HCT116 (cell line): Measurements from ENCODE around the gene TMEM132D. TPM values are rescaled to one million over a fixed set of nuclear protein-coding genes. Genes with fewer than 3 reads are reported as not detected.

Experiments used
- ATAC-seq: fragments of 200-7000 bp; cut with Tn5 transposase; 2 replicates; pipeline ENCODE4 v1.9.1; 2020; ENCODE audit warnings: mild to moderate bottlenecking, moderate library complexity
- BruUV-seq: library from RNA; stranded (reverse); fragments of 400-500 nt; replicated peaks from 2 replicates; lab custom pipeline; 2021; lab: Mats Ljungman, UMichigan
- CTCF ChIA-PET: fragments of 300-600 bp; sonication (Branson Sonifier 250); formaldehyde crosslinking; loops from one replicate; lab custom pipeline; 2021; ENCODE audit warnings: antibody characterized with exemption; lab: Charles Lee
- POLR2A ChIA-PET: fragments of 300-600, 350-600 bp; sonication (Branson Sonifier 250); formaldehyde crosslinking; loops from one replicate; lab custom pipeline; 2021; ENCODE audit warnings: antibody characterized with exemption; lab: Charles Lee
- RAD21 ChIA-PET, 2 experiments: fragments of 300-600 bp; sonication (Branson Sonifier 250); formaldehyde crosslinking; loops; one replicate each; lab custom pipeline; 2023; ENCODE audit warnings: low total read pairs in 2 of 2; ENCODE audit not compliant: uncharacterized antibody in 2 of 2, unreplicated experiment in 2 of 2, low non-redundant PET in 1 of 2; lab: Charles Lee
- DNase-seq: peaks from one replicate; pipeline ENCODE4 v3.0.0-alpha.2; 2010; ENCODE audit warnings: low read depth, low spot score
- H2AFZ ChIP-seq: fragments of 200-600 bp; shearing (Covaris generic), sonication (generic); 2 replicates; pipeline ENCODE4 v1.6.1; 2017; ENCODE audit warnings: low read depth, mixed run types, mixed read lengths, antibody characterized with exemption, low read length; ENCODE audit not compliant: poor library complexity, severe bottlenecking
- H3K27ac ChIP-seq: 2 replicates; pipeline ENCODE4 v1.5.1; 2012; ENCODE audit warnings: low read depth, low read length
- H3K27me3 ChIP-seq: fragments of 200-600 bp; sonication (generic); 2 replicates; pipeline ENCODE4 v1.6.1; 2016; ENCODE audit warnings: mixed run types, low read length, mixed read lengths; ENCODE audit not compliant: insufficient read depth
- H3K36me3 ChIP-seq, 2 experiments: fragments of 200-500 bp in 1 of 2; fragments of 200-600 bp in 1 of 2; sonication (Bioruptor generic) in 1 of 2; sonication (generic) in 1 of 2; 2 replicates each; pipeline versions ENCODE4 v1.5.1 to v1.6.1; 2014 to 2016; ENCODE audit warnings: low read length in 2 of 2, inconsistent platforms in 1 of 2, mixed read lengths in 1 of 2, mixed run types in 1 of 2; ENCODE audit not compliant: insufficient read depth in 2 of 2, control insufficient read depth in 1 of 2
- H3K4me1 ChIP-seq, 2 experiments: fragments of 200-600 bp in 1 of 2; sonication (generic) in 1 of 2; 2 replicates each; pipeline versions ENCODE4 v1.5.1 to v1.6.1; 2012 to 2017; ENCODE audit warnings: low read length in 2 of 2, inconsistent platforms in 1 of 2, mild to moderate bottlenecking in 1 of 2, mixed read lengths in 1 of 2, mixed run types in 1 of 2, moderate library complexity in 1 of 2; ENCODE audit not compliant: insufficient read depth in 2 of 2, control insufficient read depth in 1 of 2
- H3K4me2 ChIP-seq: fragments of 200-600 bp; sonication (generic); 2 replicates; pipeline ENCODE4 v1.6.1; 2017; ENCODE audit warnings: mixed run types, low read length, mixed read lengths
- H3K4me3 ChIP-seq, 2 experiments: fragments of 200-600 bp in 1 of 2; sonication (generic) in 1 of 2; replicated peaks in 1 of 2; 2 replicates each; pipeline ENCODE4 v1.5.1; 2011 to 2016; ENCODE audit warnings: low read length in 2 of 2, control low read depth in 1 of 2, low read depth in 1 of 2, mild to moderate bottlenecking in 1 of 2, mixed read lengths in 1 of 2, mixed run types in 1 of 2
- H3K79me2 ChIP-seq: fragments of 200-600 bp; sonication (generic); 2 replicates; pipeline ENCODE4 v1.6.1; 2017; ENCODE audit warnings: mild to moderate bottlenecking, mixed run types, low read length, moderate library complexity, mixed read lengths; ENCODE audit not compliant: insufficient read depth
- H3K9ac ChIP-seq: fragments of 200-600 bp; sonication (generic); 2 replicates; pipeline ENCODE4 v1.6.1; 2016; ENCODE audit warnings: low read length, mixed read lengths
- H3K9me2 ChIP-seq: fragments of 200-600 bp; sonication (generic), shearing (Covaris generic); 2 replicates; pipeline ENCODE4 v1.6.1; 2017; ENCODE audit warnings: mixed run types, mild to moderate bottlenecking, moderate library complexity; ENCODE audit not compliant: insufficient read depth
- H3K9me3 ChIP-seq, 2 experiments: fragments of 200-500 bp in 1 of 2; fragments of 200-600 bp in 1 of 2; sonication (Bioruptor generic) in 1 of 2; sonication (generic) in 1 of 2; 2 replicates each; pipeline ENCODE4 v1.6.1; 2014 to 2017; ENCODE audit warnings: low read length in 2 of 2, mixed read lengths in 2 of 2, inconsistent platforms in 1 of 2, low read depth in 1 of 2, mild to moderate bottlenecking in 1 of 2, mixed run types in 1 of 2, moderate library complexity in 1 of 2; ENCODE audit not compliant: control insufficient read depth in 1 of 2, insufficient read depth in 1 of 2
- H4K20me1 ChIP-seq: fragments of 200-600 bp; sonication (generic), shearing (Covaris generic); 2 replicates; pipeline ENCODE4 v1.6.1; 2017; ENCODE audit warnings: mixed run types, mild to moderate bottlenecking, moderate library complexity; ENCODE audit not compliant: insufficient read depth
- CBX3 ChIP-seq: IDR thresholded peaks from 2 replicates; pipeline ENCODE4 v1.6.1; 2012; ENCODE audit warnings: low read depth
- CEBPB ChIP-seq: IDR thresholded peaks from 2 replicates; pipeline ENCODE4 v1.6.1; 2012; ENCODE audit warnings: low read depth
- EGR1 ChIP-seq: IDR thresholded peaks from 2 replicates; pipeline ENCODE4 v1.6.1; 2012; ENCODE audit warnings: low read depth
- ELF1 ChIP-seq: IDR thresholded peaks from 2 replicates; pipeline ENCODE4 v1.6.1; 2012; ENCODE audit warnings: low read depth, borderline replicate concordance
- JUND ChIP-seq: IDR thresholded peaks from 2 replicates; pipeline ENCODE4 v1.6.1; 2012
- POLR2A ChIP-seq: IDR thresholded peaks from 2 replicates; pipeline ENCODE4 v1.7.0; 2011; ENCODE audit warnings: borderline replicate concordance; ENCODE audit not compliant: insufficient read depth, insufficient read length; ENCODE audit errors: extremely low read depth
- POLR2AphosphoS5 ChIP-seq: IDR thresholded peaks from 2 replicates; pipeline ENCODE4 v1.6.1; 2011; ENCODE audit warnings: mild to moderate bottlenecking, low read depth, low read length, moderate library complexity
- SIN3A ChIP-seq: IDR thresholded peaks from 2 replicates; pipeline ENCODE4 v1.6.1; 2012; ENCODE audit warnings: low read depth
- SP1 ChIP-seq: IDR thresholded peaks from 2 replicates; pipeline ENCODE4 v1.6.1; 2012; ENCODE audit warnings: low read depth
- SRF ChIP-seq: IDR thresholded peaks from 2 replicates; pipeline ENCODE4 v1.6.1; 2012; ENCODE audit warnings: low read depth
- YY1 ChIP-seq: IDR thresholded peaks from 2 replicates; pipeline ENCODE4 v1.6.1; 2011; ENCODE audit warnings: low read length, low read depth, moderate library complexity, mild to moderate bottlenecking; ENCODE audit not compliant: insufficient replicate concordance; ENCODE audit errors: extremely low read depth
- ZFX ChIP-seq: fragments of 450-650 bp; IDR thresholded peaks from 2 replicates; pipeline ENCODE4 v1.6.1; 2017
- ZNF274 ChIP-seq: fragments of 200-500 bp; sonication (Bioruptor generic); IDR thresholded peaks from 2 replicates; pipeline ENCODE4 v1.6.1; 2014; ENCODE audit warnings: mild to moderate bottlenecking, low read depth, low read length, inconsistent platforms
- intact Hi-C: fragments of 100-400 bp; cut with micrococcal nuclease; formaldehyde crosslinking; loops from 2 replicates; pipeline ENCODE4 v1.10.0; 2022
- total RNA-seq: library from RNA; stranded (reverse); gene quantifications from one replicate; pipeline ENCODE4 v1.2.1, GENCODE V29; 2021; ENCODE audit not compliant: unreplicated experiment
- TF ChIP-seq, protein P1 (sequence below), 3 experiments: fragments of 200-600 bp in 1 of 3; sonication (generic) in 1 of 3; IDR thresholded peaks in 2 of 3; conservative IDR thresholded peaks in 1 of 3; 2 replicates each; pipeline ENCODE4 v1.5.1; 2012 to 2017; ENCODE audit warnings: low read depth in 2 of 3, low read length in 2 of 3, antibody characterized with exemption in 1 of 3, borderline replicate concordance in 1 of 3, control low read depth in 1 of 3, mild to moderate bottlenecking in 1 of 3, mixed read lengths in 1 of 3, mixed run types in 1 of 3, moderate library complexity in 1 of 3; ENCODE audit not compliant: insufficient read depth in 1 of 3
- TF ChIP-seq, protein P2 (sequence below): IDR thresholded peaks from 2 replicates; pipeline ENCODE4 v1.6.1; 2012
- TF ChIP-seq, protein P3 (sequence below): IDR thresholded peaks from 2 replicates; pipeline ENCODE4 v1.6.1; 2012
- TF ChIP-seq, protein P4 (sequence below): IDR thresholded peaks from 2 replicates; pipeline ENCODE4 v1.6.1; 2011; ENCODE audit warnings: mild to moderate bottlenecking, low read length, moderate library complexity; ENCODE audit not compliant: insufficient replicate concordance; ENCODE audit errors: extremely low read depth
- TF ChIP-seq, protein P5 (sequence below): IDR thresholded peaks from 2 replicates; pipeline ENCODE4 v1.6.1; 2012; ENCODE audit warnings: low read depth

The TMEM132D gene
- total RNA-seq, 1 experiment from 2014 or later, result not detected

DNA sequence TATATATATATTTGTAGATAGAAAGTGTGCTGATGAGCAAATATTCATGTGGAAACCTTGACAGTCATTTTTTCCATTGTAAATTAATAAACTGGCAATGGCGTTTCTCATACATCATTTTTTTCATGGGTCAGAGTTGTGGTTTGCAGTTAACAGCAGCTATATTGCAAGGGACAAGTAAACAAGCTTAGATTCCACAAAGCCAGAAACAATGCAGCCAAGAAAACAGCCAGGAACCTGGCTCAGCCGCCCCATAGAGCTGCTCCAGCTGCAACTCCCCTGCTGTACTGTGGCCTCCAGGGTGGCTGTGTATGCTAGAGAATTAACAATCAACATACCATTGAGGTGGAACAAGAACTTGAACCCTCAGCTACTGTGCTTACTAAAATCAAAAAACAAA is 298.2 kb downstream of the TMEM132D start:
- intact Hi-C loops, result no loop called here
- no peak for ATAC-seq
- no TSS peak for BruUV-seq
- H3K4me1 ChIP-seq, result no peaks in the 10 kb centered on the region
- no peaks in the 10 kb centered on the region for H3K27me3 ChIP-seq
- no peaks in the 10 kb centered on the region for H3K36me3 ChIP-seq
- H3K79me2 ChIP-seq, result no peaks in the 10 kb centered on the region
- H3K27ac ChIP-seq, result no peak overlapping the region
- no peak overlapping the region for H3K4me2 ChIP-seq
- DNase-seq, result no peak
- no peak overlapping the region for H2AFZ ChIP-seq
- CTCF ChIA-PET, result no interaction called here
- H4K20me1 ChIP-seq, result no peaks in the 10 kb centered on the region
- POLR2A ChIA-PET, result no interaction called here
- no peak overlapping the region for H3K4me3 ChIP-seq
- no peak overlapping the region for H3K9ac ChIP-seq
- peaks cover under 1 to 29% of the 10 kb centered on the region in 2 experiments; a peak in 2 of 4 replicates for H3K9me3 ChIP-seq
- TF ChIP-seq SRF (no peak), ELF1 (no peak), JUND (no peak), YY1 (no peak), SP1 (no peak), POLR2AphosphoS5 (no peak), ZNF274 (no peak), CBX3 (no peak), POLR2A (no peak), CEBPB (no peak), SIN3A (no peak), EGR1 (no peak), ZFX (no peak)
- TF ChIP-seq, protein P1, sequence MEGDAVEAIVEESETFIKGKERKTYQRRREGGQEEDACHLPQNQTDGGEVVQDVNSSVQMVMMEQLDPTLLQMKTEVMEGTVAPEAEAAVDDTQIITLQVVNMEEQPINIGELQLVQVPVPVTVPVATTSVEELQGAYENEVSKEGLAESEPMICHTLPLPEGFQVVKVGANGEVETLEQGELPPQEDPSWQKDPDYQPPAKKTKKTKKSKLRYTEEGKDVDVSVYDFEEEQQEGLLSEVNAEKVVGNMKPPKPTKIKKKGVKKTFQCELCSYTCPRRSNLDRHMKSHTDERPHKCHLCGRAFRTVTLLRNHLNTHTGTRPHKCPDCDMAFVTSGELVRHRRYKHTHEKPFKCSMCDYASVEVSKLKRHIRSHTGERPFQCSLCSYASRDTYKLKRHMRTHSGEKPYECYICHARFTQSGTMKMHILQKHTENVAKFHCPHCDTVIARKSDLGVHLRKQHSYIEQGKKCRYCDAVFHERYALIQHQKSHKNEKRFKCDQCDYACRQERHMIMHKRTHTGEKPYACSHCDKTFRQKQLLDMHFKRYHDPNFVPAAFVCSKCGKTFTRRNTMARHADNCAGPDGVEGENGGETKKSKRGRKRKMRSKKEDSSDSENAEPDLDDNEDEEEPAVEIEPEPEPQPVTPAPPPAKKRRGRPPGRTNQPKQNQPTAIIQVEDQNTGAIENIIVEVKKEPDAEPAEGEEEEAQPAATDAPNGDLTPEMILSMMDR (IDR thresholded peaks at IDR 0.05 in 2 of 3, conservative IDR thresholded peaks at IDR 0.05 in 1 of 3; ENCODE audit: borderline replicate concordance in 1 of 3, insufficient read depth in 1 of 3, low read depth in 2 of 3, low read length in 2 of 3), result no peak
- TF ChIP-seq, protein P2, sequence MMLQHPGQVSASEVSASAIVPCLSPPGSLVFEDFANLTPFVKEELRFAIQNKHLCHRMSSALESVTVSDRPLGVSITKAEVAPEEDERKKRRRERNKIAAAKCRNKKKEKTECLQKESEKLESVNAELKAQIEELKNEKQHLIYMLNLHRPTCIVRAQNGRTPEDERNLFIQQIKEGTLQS, result no peak
- TF ChIP-seq, protein P3, sequence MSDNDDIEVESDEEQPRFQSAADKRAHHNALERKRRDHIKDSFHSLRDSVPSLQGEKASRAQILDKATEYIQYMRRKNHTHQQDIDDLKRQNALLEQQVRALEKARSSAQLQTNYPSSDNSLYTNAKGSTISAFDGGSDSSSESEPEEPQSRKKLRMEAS, result no peak
- TF ChIP-seq, protein P4, sequence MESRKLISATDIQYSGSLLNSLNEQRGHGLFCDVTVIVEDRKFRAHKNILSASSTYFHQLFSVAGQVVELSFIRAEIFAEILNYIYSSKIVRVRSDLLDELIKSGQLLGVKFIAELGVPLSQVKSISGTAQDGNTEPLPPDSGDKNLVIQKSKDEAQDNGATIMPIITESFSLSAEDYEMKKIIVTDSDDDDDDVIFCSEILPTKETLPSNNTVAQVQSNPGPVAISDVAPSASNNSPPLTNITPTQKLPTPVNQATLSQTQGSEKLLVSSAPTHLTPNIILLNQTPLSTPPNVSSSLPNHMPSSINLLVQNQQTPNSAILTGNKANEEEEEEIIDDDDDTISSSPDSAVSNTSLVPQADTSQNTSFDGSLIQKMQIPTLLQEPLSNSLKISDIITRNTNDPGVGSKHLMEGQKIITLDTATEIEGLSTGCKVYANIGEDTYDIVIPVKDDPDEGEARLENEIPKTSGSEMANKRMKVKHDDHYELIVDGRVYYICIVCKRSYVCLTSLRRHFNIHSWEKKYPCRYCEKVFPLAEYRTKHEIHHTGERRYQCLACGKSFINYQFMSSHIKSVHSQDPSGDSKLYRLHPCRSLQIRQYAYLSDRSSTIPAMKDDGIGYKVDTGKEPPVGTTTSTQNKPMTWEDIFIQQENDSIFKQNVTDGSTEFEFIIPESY, result no peak
- TF ChIP-seq, protein P5, sequence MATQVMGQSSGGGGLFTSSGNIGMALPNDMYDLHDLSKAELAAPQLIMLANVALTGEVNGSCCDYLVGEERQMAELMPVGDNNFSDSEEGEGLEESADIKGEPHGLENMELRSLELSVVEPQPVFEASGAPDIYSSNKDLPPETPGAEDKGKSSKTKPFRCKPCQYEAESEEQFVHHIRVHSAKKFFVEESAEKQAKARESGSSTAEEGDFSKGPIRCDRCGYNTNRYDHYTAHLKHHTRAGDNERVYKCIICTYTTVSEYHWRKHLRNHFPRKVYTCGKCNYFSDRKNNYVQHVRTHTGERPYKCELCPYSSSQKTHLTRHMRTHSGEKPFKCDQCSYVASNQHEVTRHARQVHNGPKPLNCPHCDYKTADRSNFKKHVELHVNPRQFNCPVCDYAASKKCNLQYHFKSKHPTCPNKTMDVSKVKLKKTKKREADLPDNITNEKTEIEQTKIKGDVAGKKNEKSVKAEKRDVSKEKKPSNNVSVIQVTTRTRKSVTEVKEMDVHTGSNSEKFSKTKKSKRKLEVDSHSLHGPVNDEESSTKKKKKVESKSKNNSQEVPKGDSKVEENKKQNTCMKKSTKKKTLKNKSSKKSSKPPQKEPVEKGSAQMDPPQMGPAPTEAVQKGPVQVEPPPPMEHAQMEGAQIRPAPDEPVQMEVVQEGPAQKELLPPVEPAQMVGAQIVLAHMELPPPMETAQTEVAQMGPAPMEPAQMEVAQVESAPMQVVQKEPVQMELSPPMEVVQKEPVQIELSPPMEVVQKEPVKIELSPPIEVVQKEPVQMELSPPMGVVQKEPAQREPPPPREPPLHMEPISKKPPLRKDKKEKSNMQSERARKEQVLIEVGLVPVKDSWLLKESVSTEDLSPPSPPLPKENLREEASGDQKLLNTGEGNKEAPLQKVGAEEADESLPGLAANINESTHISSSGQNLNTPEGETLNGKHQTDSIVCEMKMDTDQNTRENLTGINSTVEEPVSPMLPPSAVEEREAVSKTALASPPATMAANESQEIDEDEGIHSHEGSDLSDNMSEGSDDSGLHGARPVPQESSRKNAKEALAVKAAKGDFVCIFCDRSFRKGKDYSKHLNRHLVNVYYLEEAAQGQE, result no peak
- no peaks in the 10 kb centered on the region for H3K9me2 ChIP-seq
- RAD21 ChIA-PET, result no interaction called here
